HG03139 (cell line): ENCODE results near the gene THRB.
"Not testable (repeated sequence)": the region's sequence is repeated elsewhere in the genome, so short reads cannot be mapped to it uniquely, and the experiment has no call there.

Experiments
- ATAC-seq: cut with Tn5 transposase; IDR thresholded peaks from one replicate; pipeline ENCODE4 v1.9.1; 2021; ENCODE audit not compliant: unreplicated experiment

THRB gene

GRCh38 chr3:24407980-24408680 lies 86.5 kb downstream of the THRB start:
- no peak for ATAC-seq

GRCh38 chr3:24406900-24407299 lies 87.8 kb downstream of the THRB start:
- no peak for ATAC-seq

- no peak for ATAC-seq
Observed at GRCh38 chr3:24405057-24405456, 89.6 kb downstream of the THRB start.

- no peak for ATAC-seq
Observed at GRCh38 chr3:24401811-24402185, 92.9 kb downstream of the THRB start.

GRCh38 chr3:24401090-24401810 lies 93.4 kb downstream of the THRB start:
- no peak for ATAC-seq

- no peak for ATAC-seq
Observed at GRCh38 chr3:24400450-24400849, 94.2 kb downstream of the THRB start.

- no peak for ATAC-seq
Observed at GRCh38 chr3:24400015-24400414, 94.6 kb downstream of the THRB start.

GRCh38 chr3:24399614-24400013 lies 95.0 kb downstream of the THRB start:
- no peak for ATAC-seq

- not testable (repeated sequence) for ATAC-seq
Observed at GRCh38 chr3:24398712-24399111, 95.9 kb downstream of the THRB start.

GRCh38 chr3:24396338-24396737 lies 98.3 kb downstream of the THRB start:
- no peak for ATAC-seq

GRCh38 chr3:24394754-24395153 lies 99.9 kb downstream of the THRB start:
- no peak for ATAC-seq

GRCh38 chr3:24393316-24393715 lies 101.3 kb downstream of the THRB start:
- ATAC-seq: no peak

- ATAC-seq: no peak
Observed at GRCh38 chr3:24390169-24391130, 104.2 kb downstream of the THRB start.

- ATAC-seq: no peak
Observed at GRCh38 chr3:24389108-24390090, 105.3 kb downstream of the THRB start.

GRCh38 chr3:24388611-24389010 lies 106.0 kb downstream of the THRB start:
- no peak for ATAC-seq

GRCh38 chr3:24388159-24388558 lies 106.5 kb downstream of the THRB start:
- ATAC-seq: no peak

GRCh38 chr3:24387493-24387892 lies 107.2 kb downstream of the THRB start:
- ATAC-seq: no peak

GRCh38 chr3:24387000-24387399 lies 107.7 kb downstream of the THRB start:
- no peak for ATAC-seq

GRCh38 chr3:24386458-24386857 lies 108.2 kb downstream of the THRB start:
- ATAC-seq: no peak

- no peak for ATAC-seq
Observed at GRCh38 chr3:24385012-24385615, 109.5 kb downstream of the THRB start.
